ENCODE data around the gene C4orf50.
"Not testable (repeated sequence)": the region's sequence is repeated elsewhere in the genome, so short reads cannot be mapped to it uniquely, and the experiment has no call there.

C4orf50 gene

GRCh38 chr4:5995901-5996623 is 22.2 kb downstream of the C4orf50 start:
- POLR2A ChIA-PET: no interaction called here
- DNase-seq (ENCODE audit: extremely low spot score): no peak
- TF ChIP-seq ZNF384 (IDR thresholded peaks at IDR 0.05) (no peak), NFRKB (IDR thresholded peaks at IDR 0.05) (no peak), CTBP1 (IDR thresholded peaks at IDR 0.05; ENCODE audit: borderline replicate concordance) (no peak), L3MBTL2 (conservative IDR thresholded peaks at IDR 0.05) (no peak), SP1 (IDR thresholded peaks at IDR 0.05) (no peak), FOXM1 (IDR thresholded peaks at IDR 0.05; ENCODE audit: borderline replicate concordance) (no peak), ELF4 (IDR thresholded peaks at IDR 0.05) (no peak), SUZ12 (IDR thresholded peaks at IDR 0.05) (no peak), ARNT (IDR thresholded peaks at IDR 0.05) (no peak), HDGF (IDR thresholded peaks at IDR 0.05; ENCODE audit: borderline replicate concordance) (no peak), TARDBP (IDR thresholded peaks at IDR 0.05) (no peak), FOXA1 (IDR thresholded peaks at IDR 0.05) (no peak), LEF1 (IDR thresholded peaks at IDR 0.05; ENCODE audit: borderline replicate concordance) (no peak)
- CTCF ChIA-PET: no interaction called here

- POLR2A ChIA-PET: no interaction called here
- TF ChIP-seq HDGF (IDR thresholded peaks at IDR 0.05; ENCODE audit: borderline replicate concordance) (no peak), LEF1 (IDR thresholded peaks at IDR 0.05; ENCODE audit: borderline replicate concordance) (no peak), FOXA1 (IDR thresholded peaks at IDR 0.05) (no peak)
- DNase-seq (ENCODE audit: extremely low spot score): no peak
- CTCF ChIA-PET: no interaction called here
Measured at GRCh38 chr4:5993876-5994811, 24.1 kb downstream of the C4orf50 start.

- CTCF ChIA-PET, POLR2A ChIA-PET: not testable (repeated sequence)
Measured at GRCh38 chr4:5993346-5993745, 24.9 kb downstream of the C4orf50 start.

GRCh38 chr4:5992828-5993321 is 25.4 kb downstream of the C4orf50 start:
- CTCF ChIA-PET: no interaction called here
- DNase-seq (ENCODE audit: extremely low spot score): no peak
- POLR2A ChIA-PET: no interaction called here
- TF ChIP-seq ARNT (IDR thresholded peaks at IDR 0.05) (no peak), SP1 (IDR thresholded peaks at IDR 0.05) (no peak), L3MBTL2 (conservative IDR thresholded peaks at IDR 0.05) (no peak), HDGF (IDR thresholded peaks at IDR 0.05; ENCODE audit: borderline replicate concordance) (no peak), FOXM1 (IDR thresholded peaks at IDR 0.05; ENCODE audit: borderline replicate concordance) (no peak), FOXA1 (IDR thresholded peaks at IDR 0.05) (no peak), NFRKB (IDR thresholded peaks at IDR 0.05) (no peak), BHLHE40 (IDR thresholded peaks at IDR 0.05; ENCODE audit: borderline replicate concordance) (no peak), ZNF384 (IDR thresholded peaks at IDR 0.05) (no peak), CTBP1 (IDR thresholded peaks at IDR 0.05; ENCODE audit: borderline replicate concordance) (no peak), ELF4 (IDR thresholded peaks at IDR 0.05) (no peak), LEF1 (IDR thresholded peaks at IDR 0.05; ENCODE audit: borderline replicate concordance) (no peak), PKNOX1 (IDR thresholded peaks at IDR 0.05) (no peak), SUZ12 (IDR thresholded peaks at IDR 0.05) (no peak), FOXK2 (IDR thresholded peaks at IDR 0.05) (no peak), TARDBP (IDR thresholded peaks at IDR 0.05) (no peak)

More at GRCh38 chr4:5993346-5993745, 24.9 kb downstream of the C4orf50 start:
- not testable (repeated sequence) for DNase-seq (ENCODE audit: extremely low spot score)

GRCh38 chr4:5992171-5992827 is 25.9 kb downstream of the C4orf50 start:
- TF ChIP-seq LEF1 (IDR thresholded peaks at IDR 0.05; ENCODE audit: borderline replicate concordance) (no peak), BHLHE40 (IDR thresholded peaks at IDR 0.05; ENCODE audit: borderline replicate concordance) (no peak), ARNT (IDR thresholded peaks at IDR 0.05) (no peak), ELF4 (IDR thresholded peaks at IDR 0.05) (no peak), TARDBP (IDR thresholded peaks at IDR 0.05) (no peak), NFRKB (IDR thresholded peaks at IDR 0.05) (no peak), FOXM1 (IDR thresholded peaks at IDR 0.05; ENCODE audit: borderline replicate concordance) (no peak), PKNOX1 (IDR thresholded peaks at IDR 0.05) (no peak), ZNF384 (IDR thresholded peaks at IDR 0.05) (no peak), SUZ12 (IDR thresholded peaks at IDR 0.05) (no peak), SP1 (IDR thresholded peaks at IDR 0.05) (no peak), FOXA1 (IDR thresholded peaks at IDR 0.05) (no peak), L3MBTL2 (conservative IDR thresholded peaks at IDR 0.05) (no peak), CTBP1 (IDR thresholded peaks at IDR 0.05; ENCODE audit: borderline replicate concordance) (no peak), FOXK2 (IDR thresholded peaks at IDR 0.05) (no peak), HDGF (IDR thresholded peaks at IDR 0.05; ENCODE audit: borderline replicate concordance) (no peak)
- DNase-seq (ENCODE audit: extremely low spot score): no peak
- CTCF ChIA-PET: no interaction called here
- POLR2A ChIA-PET: no interaction called here

- TF ChIP-seq HDGF (IDR thresholded peaks at IDR 0.05; ENCODE audit: borderline replicate concordance) (no peak), LEF1 (IDR thresholded peaks at IDR 0.05; ENCODE audit: borderline replicate concordance) (no peak), PKNOX1 (IDR thresholded peaks at IDR 0.05) (no peak), ELF4 (IDR thresholded peaks at IDR 0.05) (no peak), NFRKB (IDR thresholded peaks at IDR 0.05) (no peak), ARNT (IDR thresholded peaks at IDR 0.05) (no peak), BHLHE40 (IDR thresholded peaks at IDR 0.05; ENCODE audit: borderline replicate concordance) (no peak)
- CTCF ChIA-PET: no interaction called here
- DNase-seq (ENCODE audit: extremely low spot score): no peak
- POLR2A ChIA-PET: no interaction called here
Measured at GRCh38 chr4:5991405-5991804, 26.8 kb downstream of the C4orf50 start.
